Bronchial epithelial cell (primary cell): ENCODE data around the gene WDFY2. TPM values are rescaled to one million over a fixed set of nuclear protein-coding genes. Genes with fewer than 3 reads are reported as not detected.

Experiments used
- DNase-seq: peaks from one replicate; pipeline ENCODE4 v3.0.0-alpha.2; 2010; ENCODE audit warnings: low read depth
- FAIRE-seq: peaks from 2 replicates; lab custom pipeline; 2011; peaks lifted over from hg19 to GRCh38; lab: Jason Lieb, UNC
- H3K27me3 ChIP-seq: 2 replicates; pipeline ENCODE4 v1.5.1; 2011; ENCODE audit warnings: low read length; ENCODE audit not compliant: control insufficient read depth, insufficient read depth
- H3K36me3 ChIP-seq: 2 replicates; pipeline ENCODE4 v1.5.1; 2011; ENCODE audit warnings: low read length; ENCODE audit not compliant: control insufficient read depth, insufficient read depth
- H3K4me3 ChIP-seq: 2 replicates; pipeline ENCODE4 v1.5.1; 2011; ENCODE audit warnings: mild to moderate bottlenecking, low read depth, low read length, control low read depth
- CTCF ChIP-seq: IDR thresholded peaks from 2 replicates; pipeline ENCODE4 v1.5.1; 2011; ENCODE audit warnings: mild to moderate bottlenecking, moderate library complexity, low read length, control low read depth, inconsistent platforms; ENCODE audit not compliant: insufficient read depth, severe bottlenecking
- total RNA-seq: library from RNA; depleted of rRNA; stranded (reverse); fragments of >200 nt; gene quantifications from 2 replicates; pipeline ENCODE4 v1.2.1, GENCODE V29; 2014

Gene WDFY2
- total RNA-seq, 1 donor from 2014 or later, result 11.3 TPM

GRCh38 chr13:51608857-51609406 lies 24.7 kb downstream of the WDFY2 start:
- DNase-seq, result no peak
- H3K4me3 ChIP-seq, result no peak overlapping the region
- TF ChIP-seq CTCF, result no peak
- no peak for FAIRE-seq
- H3K27me3 ChIP-seq, result no peaks in the 10 kb centered on the region
- no peaks in the 10 kb centered on the region for H3K36me3 ChIP-seq

- no peak for TF ChIP-seq CTCF
- Histone ChIP-seq H3K4me3 (no peak overlapping the region), H3K36me3 (no peaks in the 10 kb centered on the region), H3K27me3 (no peaks in the 10 kb centered on the region)
- no peak for DNase-seq
- no peak for FAIRE-seq
These were observed 28.6 kb downstream of the WDFY2 start for GRCh38 chr13:51612867-51613266.

GRCh38 chr13:51613535-51613934 lies 29.3 kb downstream of the WDFY2 start:
- no peak for FAIRE-seq
- H3K27me3 ChIP-seq, result no peaks in the 10 kb centered on the region
- no peaks in the 10 kb centered on the region for H3K36me3 ChIP-seq
- DNase-seq, result no peak
- no peak for TF ChIP-seq CTCF
- no peak overlapping the region for H3K4me3 ChIP-seq

- no peak for TF ChIP-seq CTCF
- no peaks in the 10 kb centered on the region for H3K36me3 ChIP-seq
- no peak overlapping the region for H3K4me3 ChIP-seq
- no peaks in the 10 kb centered on the region for H3K27me3 ChIP-seq
- DNase-seq (no peak), FAIRE-seq (no peak)
These were observed 30.1 kb downstream of the WDFY2 start for GRCh38 chr13:51614350-51614786.

- no peaks in the 10 kb centered on the region for H3K27me3 ChIP-seq
- DNase-seq (no peak), FAIRE-seq (peak; percentile 72)
- no peak overlapping the region for H3K4me3 ChIP-seq
- H3K36me3 ChIP-seq, result no peaks in the 10 kb centered on the region
- no peak for TF ChIP-seq CTCF
These were observed 34.4 kb downstream of the WDFY2 start for GRCh38 chr13:51618626-51619025.

GRCh38 chr13:51619614-51620013 lies 35.4 kb downstream of the WDFY2 start:
- no peak for TF ChIP-seq CTCF
- Histone ChIP-seq H3K4me3 (no peak overlapping the region), H3K36me3 (no peaks in the 10 kb centered on the region), H3K27me3 (no peaks in the 10 kb centered on the region)
- DNase-seq (peak; percentile 64), FAIRE-seq (no peak)
